Kidney (tissue), 14 donors: ENCODE results near the gene TRIM23. TPM values are rescaled to one million over a fixed set of nuclear protein-coding genes. Genes with fewer than 3 reads are reported as not detected.

Source experiments
- DNase-seq, 5 donors: peaks; one replicate each; pipeline ENCODE4 v3.0.0-alpha.2; 2013 to 2020
- FAIRE-seq: peaks from 2 replicates; lab custom pipeline; 2012; peaks lifted over from hg19 to GRCh38; lab: Jason Lieb, UNC
- H3K27ac ChIP-seq, 2 donors: one replicate each; pipeline ENCODE4 v1.7.0; 2013; ENCODE audit warnings: low read depth in 2 of 2, low read length in 2 of 2, inconsistent platforms in 1 of 2
- H3K27me3 ChIP-seq: one replicate; pipeline ENCODE4 v1.7.1; 2013; ENCODE audit warnings: low read length, inconsistent platforms; ENCODE audit not compliant: control insufficient read depth, insufficient read depth
- H3K36me3 ChIP-seq, 3 donors: one replicate each; pipeline versions ENCODE4 v1.7.0 to v1.7.1; 2013; ENCODE audit warnings: low read length in 3 of 3, control low read depth in 1 of 3, inconsistent platforms in 1 of 3; ENCODE audit not compliant: insufficient read depth in 3 of 3, control insufficient read depth in 2 of 3
- H3K4me1 ChIP-seq, 3 donors: one replicate each; pipeline versions ENCODE4 v1.7.0 to v1.7.1; 2013; ENCODE audit warnings: low read length in 3 of 3, inconsistent platforms in 1 of 3, low read depth in 1 of 3; ENCODE audit not compliant: control insufficient read depth in 2 of 3, insufficient read depth in 2 of 3
- H3K4me3 ChIP-seq, 3 donors: one replicate each; pipeline versions ENCODE4 v1.7.0 to v1.8.1; 2013; ENCODE audit warnings: low read length in 3 of 3, control low read depth in 1 of 3, inconsistent platforms in 1 of 3
- H3K9ac ChIP-seq, 3 donors: one replicate each; pipeline versions ENCODE4 v1.7.0 to v1.7.1; 2013; ENCODE audit warnings: low read length in 3 of 3, control low read depth in 1 of 3, inconsistent platforms in 1 of 3
- H3K9me3 ChIP-seq, 3 donors: one replicate each; pipeline versions ENCODE4 v1.7.0 to v1.7.1; 2013; ENCODE audit warnings: low read length in 3 of 3, control low read depth in 1 of 3, inconsistent platforms in 1 of 3; ENCODE audit not compliant: control insufficient read depth in 2 of 3, insufficient read depth in 1 of 3
- intact Hi-C: fragments of 100-400 bp; cut with DNase I; formaldehyde crosslinking; loops from one replicate; pipeline ENCODE4 v1.11.1; 2022
- polyA plus RNA-seq: library from polyadenylated mRNA; stranded (reverse); fragments of 350-450 nt; fragmentation: Illumina TruSeq; extraction: RNeasy Lipid Tissue Mini Kit (QIAGEN cat#74804); gene quantifications from one replicate; pipeline ENCODE4 v1.2.3, GENCODE V29; 2014; ENCODE audit warnings: low read depth, low replicate concordance; ENCODE audit not compliant: insufficient read depth
- total RNA-seq: library from RNA; stranded (reverse); fragmentation: NEBNext Ultra II Directional; extraction: Animal tissue kit (Norgen Biotek cat#: 25700); gene quantifications from one replicate; pipeline ENCODE4 v1.2.1, GENCODE V29; 2021
- TF ChIP-seq, protein P1 (sequence below): IDR thresholded peaks from 3 replicates; pipeline ENCODE4 v1.5.1; 2012; ENCODE audit warnings: mild to moderate bottlenecking, moderate library complexity, borderline replicate concordance; ENCODE audit not compliant: insufficient read depth; ENCODE audit errors: extremely low read depth
- donor health status: control.
- donor health status: control.
- donor health status: control.
- donor health status: control.
- donor health status: control.
- donor health status: DM: yes; HTN: yes; CAD: no.
- donor health status: Normal renal cell carcinoma (clear cell type).

The TRIM23 gene
- total and polyA plus RNA-seq, 2 donors from 2014 or later: 4.4 to 15.2 TPM

GRCh38 chr5:65577141-65577540 is 47.0 kb downstream of the TRIM23 start:
- H3K9me3 ChIP-seq: no peaks in the 10 kb centered on the region
- DNase-seq: no peak
- H3K4me3 ChIP-seq: no peak overlapping the region
- no peak for FAIRE-seq
- H3K27ac ChIP-seq: no peak overlapping the region
- no peaks in the 10 kb centered on the region for H3K27me3 ChIP-seq
- intact Hi-C loops: no loop called here
- peaks cover 4 to 21% (median 16%) of the 10 kb centered on the region in 3 donors for H3K36me3 ChIP-seq
- H3K9ac ChIP-seq: no peak overlapping the region
- TF ChIP-seq, protein P1, sequence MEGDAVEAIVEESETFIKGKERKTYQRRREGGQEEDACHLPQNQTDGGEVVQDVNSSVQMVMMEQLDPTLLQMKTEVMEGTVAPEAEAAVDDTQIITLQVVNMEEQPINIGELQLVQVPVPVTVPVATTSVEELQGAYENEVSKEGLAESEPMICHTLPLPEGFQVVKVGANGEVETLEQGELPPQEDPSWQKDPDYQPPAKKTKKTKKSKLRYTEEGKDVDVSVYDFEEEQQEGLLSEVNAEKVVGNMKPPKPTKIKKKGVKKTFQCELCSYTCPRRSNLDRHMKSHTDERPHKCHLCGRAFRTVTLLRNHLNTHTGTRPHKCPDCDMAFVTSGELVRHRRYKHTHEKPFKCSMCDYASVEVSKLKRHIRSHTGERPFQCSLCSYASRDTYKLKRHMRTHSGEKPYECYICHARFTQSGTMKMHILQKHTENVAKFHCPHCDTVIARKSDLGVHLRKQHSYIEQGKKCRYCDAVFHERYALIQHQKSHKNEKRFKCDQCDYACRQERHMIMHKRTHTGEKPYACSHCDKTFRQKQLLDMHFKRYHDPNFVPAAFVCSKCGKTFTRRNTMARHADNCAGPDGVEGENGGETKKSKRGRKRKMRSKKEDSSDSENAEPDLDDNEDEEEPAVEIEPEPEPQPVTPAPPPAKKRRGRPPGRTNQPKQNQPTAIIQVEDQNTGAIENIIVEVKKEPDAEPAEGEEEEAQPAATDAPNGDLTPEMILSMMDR: no peak
- no peaks in the 10 kb centered on the region for H3K4me1 ChIP-seq

DNA sequence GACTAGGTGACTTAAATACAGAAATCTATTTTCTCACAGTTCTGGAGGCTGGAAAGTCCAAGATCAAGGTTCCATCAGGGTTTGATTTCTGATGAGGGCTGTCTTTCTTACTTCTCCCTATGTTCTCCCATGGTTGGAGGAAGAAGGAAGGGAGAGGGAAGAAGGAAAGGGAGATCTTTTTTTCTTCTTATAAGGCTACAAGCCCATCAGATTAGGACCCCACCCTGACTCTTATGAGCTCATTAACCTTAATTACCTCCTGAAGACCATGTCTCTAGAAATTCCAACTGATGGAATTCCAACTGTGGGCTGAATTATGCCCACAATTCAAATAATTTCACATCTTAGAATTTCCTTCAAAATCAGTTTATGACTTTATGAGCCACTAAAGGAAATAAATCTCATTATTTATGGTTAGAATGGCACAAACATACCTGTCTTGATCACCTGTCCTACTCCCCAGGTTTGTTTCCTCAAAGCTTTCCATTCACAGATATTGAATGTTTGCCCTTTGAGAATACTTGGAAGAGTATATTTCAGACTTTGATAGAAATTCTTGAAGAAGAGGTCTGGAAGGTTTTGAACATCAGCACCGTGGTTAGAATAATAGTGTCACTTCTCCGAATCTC is 53.4 kb downstream of the TRIM23 start:
- TF ChIP-seq, protein P1: no peak
- no peak overlapping the region for H3K9ac ChIP-seq
- H3K4me1 ChIP-seq: no peaks in the 10 kb centered on the region
- H3K27ac ChIP-seq: no peak overlapping the region
- no peaks in the 10 kb centered on the region for H3K27me3 ChIP-seq
- peaks cover 0 to 9% (median 9%) of the 10 kb centered on the region in 3 donors for H3K36me3 ChIP-seq
- H3K4me3 ChIP-seq: no peak overlapping the region
- H3K9me3 ChIP-seq: no peaks in the 10 kb centered on the region
- intact Hi-C loops: no loop called here
- FAIRE-seq: no peak
- DNase-seq: no peak

DNA sequence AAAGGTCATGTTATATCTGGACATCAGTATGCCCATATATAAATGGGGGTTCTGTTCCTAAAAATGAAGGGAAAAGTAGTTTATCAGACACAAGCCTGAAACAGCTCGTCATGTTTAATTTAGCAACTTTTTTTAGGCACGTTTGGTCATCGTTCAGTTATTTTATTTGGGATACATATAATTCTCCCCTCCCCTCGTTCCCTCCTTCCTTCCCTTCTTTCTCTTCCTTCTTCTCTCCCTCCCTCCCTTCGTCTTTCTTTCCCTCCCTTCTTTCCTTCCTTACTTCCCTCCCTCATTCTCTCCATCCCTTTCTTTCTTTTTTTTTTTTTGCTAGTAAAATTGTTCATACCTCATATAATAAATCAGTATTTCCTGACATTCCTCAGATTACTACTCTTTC is 57.6 kb downstream of the TRIM23 start:
- no peak overlapping the region for H3K9ac ChIP-seq
- FAIRE-seq (no peak), DNase-seq (no peak)
- H3K27ac ChIP-seq: no peak overlapping the region
- no peak overlapping the region for H3K4me3 ChIP-seq
- H3K9me3 ChIP-seq: no peaks in the 10 kb centered on the region
- H3K36me3 ChIP-seq: no peaks in the 10 kb centered on the region
- peaks cover 0 to 5% (median 0%) of the 10 kb centered on the region in 3 donors for H3K4me1 ChIP-seq
- intact Hi-C loops: no loop called here
- H3K27me3 ChIP-seq: no peaks in the 10 kb centered on the region
- TF ChIP-seq, protein P1: no peak
